ENCODE results near the gene LY9. TPM values are rescaled to one million over a fixed set of nuclear protein-coding genes. Genes with fewer than 3 reads are reported as not detected.

The LY9 gene
- polyA plus RNA-seq, 2 of the 4 experiments (the other 2 are of a cell fraction), result 0.05 to 0.19 TPM

DNA sequence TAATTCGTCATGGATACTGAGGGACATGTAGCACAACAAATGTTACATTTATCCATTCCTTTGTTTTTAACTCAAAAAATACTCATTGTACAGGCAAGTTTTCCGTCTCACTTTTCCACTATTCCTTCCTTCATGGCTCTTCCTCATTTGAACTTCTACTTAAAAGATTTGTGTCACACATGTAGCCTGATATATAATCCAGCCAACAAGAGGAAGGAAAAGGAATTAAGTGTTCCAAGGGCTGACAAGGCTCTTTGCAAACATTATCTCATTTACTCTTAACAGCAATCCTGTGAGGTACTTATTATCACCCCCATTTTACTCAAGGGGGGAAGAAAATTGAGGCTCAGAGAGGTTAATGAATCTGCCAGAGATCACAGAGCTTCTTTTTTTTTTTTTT is 43.8 kb downstream of the LY9 start:
- CTCF ChIA-PET, result interaction anchor here (0.5 to 10.1 kb wide), 4 partner anchors 113 to 242 kb away, joined by 3 to 149 read pairs (median 8); partner anchors contain the start of gene ITLN2
- WGBS (ENCODE audit: missing lambda C conversion rate), result 70% methylated on average over 2 of the region's 2 CpGs
- FAIRE-seq, result no peak
- no peak for TF ChIP-seq EHF (CRISPR knock-in tag; IDR thresholded peaks at IDR 0.05)
- no peak for TF ChIP-seq TP53 (CRISPR knock-in tag; IDR thresholded peaks at IDR 0.05)
- TF ChIP-seq RARB (CRISPR knock-in tag; IDR thresholded peaks at IDR 0.05), result no peak
- TF ChIP-seq CEBPB (IDR thresholded peaks at IDR 0.05), result no peak
- TF ChIP-seq, protein P1, sequence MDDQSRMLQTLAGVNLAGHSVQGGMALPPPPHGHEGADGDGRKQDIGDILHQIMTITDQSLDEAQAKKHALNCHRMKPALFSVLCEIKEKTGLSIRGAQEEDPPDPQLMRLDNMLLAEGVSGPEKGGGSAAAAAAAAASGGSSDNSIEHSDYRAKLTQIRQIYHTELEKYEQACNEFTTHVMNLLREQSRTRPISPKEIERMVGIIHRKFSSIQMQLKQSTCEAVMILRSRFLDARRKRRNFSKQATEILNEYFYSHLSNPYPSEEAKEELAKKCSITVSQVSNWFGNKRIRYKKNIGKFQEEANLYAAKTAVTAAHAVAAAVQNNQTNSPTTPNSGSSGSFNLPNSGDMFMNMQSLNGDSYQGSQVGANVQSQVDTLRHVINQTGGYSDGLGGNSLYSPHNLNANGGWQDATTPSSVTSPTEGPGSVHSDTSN (IDR thresholded peaks at IDR 0.05), result no peak
- no peak for TF ChIP-seq BHLHE40 (IDR thresholded peaks at IDR 0.05; ENCODE audit: low read depth, low read length)
- no peak for TF ChIP-seq ZC3H11A (IDR thresholded peaks at IDR 0.05)
- TF ChIP-seq, protein P2, sequence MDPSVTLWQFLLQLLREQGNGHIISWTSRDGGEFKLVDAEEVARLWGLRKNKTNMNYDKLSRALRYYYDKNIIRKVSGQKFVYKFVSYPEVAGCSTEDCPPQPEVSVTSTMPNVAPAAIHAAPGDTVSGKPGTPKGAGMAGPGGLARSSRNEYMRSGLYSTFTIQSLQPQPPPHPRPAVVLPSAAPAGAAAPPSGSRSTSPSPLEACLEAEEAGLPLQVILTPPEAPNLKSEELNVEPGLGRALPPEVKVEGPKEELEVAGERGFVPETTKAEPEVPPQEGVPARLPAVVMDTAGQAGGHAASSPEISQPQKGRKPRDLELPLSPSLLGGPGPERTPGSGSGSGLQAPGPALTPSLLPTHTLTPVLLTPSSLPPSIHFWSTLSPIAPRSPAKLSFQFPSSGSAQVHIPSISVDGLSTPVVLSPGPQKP (IDR thresholded peaks at IDR 0.05; ENCODE audit: low read depth, low read length), result no peak
- no peak for TF ChIP-seq NPAS2 (CRISPR knock-in tag; IDR thresholded peaks at IDR 0.05; ENCODE audit: borderline replicate concordance)
- no peak for TF ChIP-seq JUN (IDR thresholded peaks at IDR 0.05)
- ATAC-seq, result no peak
- H3K9me3 ChIP-seq, result no peaks in the 10 kb centered on the region; the same call in 2 of the 3 replicates
- DNase-seq (ENCODE audit: low read depth in 1 of 2, low spot score in 1 of 2), result no peak
- H3K4me1 ChIP-seq, result no peaks in the 10 kb centered on the region
- H3K27ac ChIP-seq, result no peak overlapping the region
- no peak overlapping the region for H3K4me3 ChIP-seq
- POLR2A ChIA-PET, result no interaction called here
- no peak overlapping the region for H3K4me2 ChIP-seq

DNA sequence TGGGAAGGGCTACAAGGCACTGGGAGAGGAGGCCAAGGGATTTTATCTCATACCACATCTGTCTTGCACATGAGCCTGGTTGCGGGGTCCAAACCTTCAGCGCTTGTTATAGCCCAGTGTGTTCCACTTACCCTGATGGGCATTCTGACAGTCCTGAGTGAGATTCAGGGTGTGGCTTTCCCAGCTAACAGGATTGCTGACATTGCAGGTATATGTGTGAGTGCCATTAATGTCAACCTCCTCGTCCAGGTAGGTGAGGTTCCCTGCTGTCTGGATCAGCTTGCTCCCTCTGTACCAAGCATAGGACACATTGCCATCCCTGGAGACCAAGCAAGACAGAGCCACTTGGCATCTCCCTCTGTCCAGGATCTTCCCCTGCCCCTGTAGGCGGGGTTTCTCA is 45.1 kb downstream of the LY9 start:
- ATAC-seq, result no peak
- DNase-seq (ENCODE audit: low read depth in 1 of 2, low spot score in 1 of 2), result no peak
- ChIA-PET CTCF (interaction anchor here (1.9 to 10.1 kb wide), 4 partner anchors 7 to 165 kb away, joined by 6 to 149 read pairs (median 12); partner anchors contain the start of gene ITLN2), POLR2A (no interaction called here)
- no peak for FAIRE-seq
- H3K4me3 ChIP-seq, result no peak overlapping the region
- H3K9me3 ChIP-seq, result peaks cover 5% of the 10 kb centered on the region; the same call in 2 of the 3 replicates
- TF ChIP-seq ZC3H11A (IDR thresholded peaks at IDR 0.05) (no peak), MAFK (IDR thresholded peaks at IDR 0.05; ENCODE audit: partially characterized antibody) (peak; percentile 73)
- H3K4me1 ChIP-seq, result no peaks in the 10 kb centered on the region
- 65% methylated on average over 4 of the region's 4 CpGs for WGBS (ENCODE audit: missing lambda C conversion rate)
- no peak overlapping the region for H3K4me2 ChIP-seq
- no peak overlapping the region for H3K27ac ChIP-seq

DNA sequence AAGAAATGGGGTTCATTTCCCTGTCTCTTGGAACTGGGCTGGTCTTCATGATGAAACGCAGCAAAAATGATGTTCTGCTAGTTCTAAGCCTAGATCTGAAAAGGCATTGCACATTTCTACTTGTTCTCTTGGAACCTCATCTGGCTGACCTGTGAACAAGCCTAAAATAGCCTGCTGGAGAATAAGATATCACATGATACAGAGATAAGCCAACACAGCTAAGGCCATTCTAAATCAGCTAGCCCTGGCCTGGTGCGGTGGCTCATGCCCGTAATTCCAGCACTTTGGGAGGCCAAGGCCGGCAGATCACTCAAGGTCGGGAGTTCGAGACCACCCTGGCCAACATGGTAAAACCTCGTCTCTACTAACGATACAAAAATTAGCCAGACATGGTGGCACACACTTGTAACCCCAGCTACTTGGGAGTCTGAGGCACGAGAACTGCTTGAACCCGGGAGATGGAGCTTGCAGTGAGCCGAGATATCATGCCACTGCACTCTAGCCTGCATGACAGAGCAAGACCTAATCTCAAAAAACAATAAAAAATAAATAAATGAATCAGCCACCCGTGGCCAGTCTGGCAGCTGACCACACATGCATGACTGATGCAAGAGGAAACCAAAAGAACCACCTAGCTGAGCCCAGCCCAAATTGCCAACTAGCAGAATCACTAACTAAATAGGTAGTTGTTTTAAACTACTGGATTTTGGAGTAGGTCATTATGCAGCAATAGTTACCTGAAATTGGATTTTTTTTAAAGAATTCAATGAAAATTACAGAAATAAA is 48.7 kb downstream of the LY9 start:
- POLR2A ChIA-PET, result no interaction called here
- FAIRE-seq (no peak), ATAC-seq (no peak), DNase-seq (ENCODE audit: low read depth in 1 of 2, low spot score in 1 of 2) (no peak)
- Histone ChIP-seq H3K9me3 (peaks cover 5% of the 10 kb centered on the region; the same call in 2 of the 3 replicates), H3K4me2 (no peak overlapping the region), H3K4me3 (no peak overlapping the region), H3K27ac (no peak overlapping the region), H3K4me1 (no peaks in the 10 kb centered on the region)
- CTCF ChIA-PET, result interaction anchor here (0.8 to 3.3 kb wide), 3 partner anchors 10 to 97 kb away, joined by 3 to 20 read pairs (median 15); no protein-coding TSS in a partner anchor
- TF ChIP-seq TFCP2L1 (CRISPR knock-in tag; IDR thresholded peaks at IDR 0.05) (no peak), ZFP36 (IDR thresholded peaks at IDR 0.05; ENCODE audit: borderline replicate concordance, partially characterized antibody) (no peak), HEYL (CRISPR knock-in tag; IDR thresholded peaks at IDR 0.05) (no peak), RCOR1 (IDR thresholded peaks at IDR 0.05; ENCODE audit: low read depth, low read length) (no peak), RFX5 (IDR thresholded peaks at IDR 0.05) (no peak)
- TF ChIP-seq, protein P3, sequence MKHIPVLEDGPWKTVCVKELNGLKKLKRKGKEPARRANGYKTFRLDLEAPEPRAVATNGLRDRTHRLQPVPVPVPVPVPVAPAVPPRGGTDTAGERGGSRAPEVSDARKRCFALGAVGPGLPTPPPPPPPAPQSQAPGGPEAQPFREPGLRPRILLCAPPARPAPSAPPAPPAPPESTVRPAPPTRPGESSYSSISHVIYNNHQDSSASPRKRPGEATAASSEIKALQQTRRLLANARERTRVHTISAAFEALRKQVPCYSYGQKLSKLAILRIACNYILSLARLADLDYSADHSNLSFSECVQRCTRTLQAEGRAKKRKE (CRISPR knock-in tag; IDR thresholded peaks at IDR 0.05; ENCODE audit: low read depth), result no peak
- TF ChIP-seq, protein P4, sequence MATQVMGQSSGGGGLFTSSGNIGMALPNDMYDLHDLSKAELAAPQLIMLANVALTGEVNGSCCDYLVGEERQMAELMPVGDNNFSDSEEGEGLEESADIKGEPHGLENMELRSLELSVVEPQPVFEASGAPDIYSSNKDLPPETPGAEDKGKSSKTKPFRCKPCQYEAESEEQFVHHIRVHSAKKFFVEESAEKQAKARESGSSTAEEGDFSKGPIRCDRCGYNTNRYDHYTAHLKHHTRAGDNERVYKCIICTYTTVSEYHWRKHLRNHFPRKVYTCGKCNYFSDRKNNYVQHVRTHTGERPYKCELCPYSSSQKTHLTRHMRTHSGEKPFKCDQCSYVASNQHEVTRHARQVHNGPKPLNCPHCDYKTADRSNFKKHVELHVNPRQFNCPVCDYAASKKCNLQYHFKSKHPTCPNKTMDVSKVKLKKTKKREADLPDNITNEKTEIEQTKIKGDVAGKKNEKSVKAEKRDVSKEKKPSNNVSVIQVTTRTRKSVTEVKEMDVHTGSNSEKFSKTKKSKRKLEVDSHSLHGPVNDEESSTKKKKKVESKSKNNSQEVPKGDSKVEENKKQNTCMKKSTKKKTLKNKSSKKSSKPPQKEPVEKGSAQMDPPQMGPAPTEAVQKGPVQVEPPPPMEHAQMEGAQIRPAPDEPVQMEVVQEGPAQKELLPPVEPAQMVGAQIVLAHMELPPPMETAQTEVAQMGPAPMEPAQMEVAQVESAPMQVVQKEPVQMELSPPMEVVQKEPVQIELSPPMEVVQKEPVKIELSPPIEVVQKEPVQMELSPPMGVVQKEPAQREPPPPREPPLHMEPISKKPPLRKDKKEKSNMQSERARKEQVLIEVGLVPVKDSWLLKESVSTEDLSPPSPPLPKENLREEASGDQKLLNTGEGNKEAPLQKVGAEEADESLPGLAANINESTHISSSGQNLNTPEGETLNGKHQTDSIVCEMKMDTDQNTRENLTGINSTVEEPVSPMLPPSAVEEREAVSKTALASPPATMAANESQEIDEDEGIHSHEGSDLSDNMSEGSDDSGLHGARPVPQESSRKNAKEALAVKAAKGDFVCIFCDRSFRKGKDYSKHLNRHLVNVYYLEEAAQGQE (IDR thresholded peaks at IDR 0.05), result no peak
- 66% methylated on average over 12 of the region's 12 CpGs for WGBS (ENCODE audit: missing lambda C conversion rate)
